ENCODE results near the gene TMOD1. TPM values are rescaled to one million over a fixed set of nuclear protein-coding genes. Genes with fewer than 3 reads are reported as not detected.

The TMOD1 gene
- total RNA-seq, 1 donor from 2014 or later = not detected

GRCh38 chr9:97598461-97599288 is 97.2 kb downstream of the TMOD1 start:
- no peaks in the 10 kb centered on the region for H3K27me3 ChIP-seq (ENCODE audit: control insufficient read depth, insufficient read depth, low read length)
- peak; percentile 73 for DNase-seq (ENCODE audit: low read depth)
- no peak overlapping the region for H3K4me3 ChIP-seq (ENCODE audit: low read depth, low read length)
- peaks cover 4% of the 10 kb centered on the region for H3K36me3 ChIP-seq (ENCODE audit: control insufficient read depth, insufficient read depth, low read length)
- no peak for FAIRE-seq
- peak; percentile 95 for TF ChIP-seq CTCF (IDR thresholded peaks at IDR 0.05; ENCODE audit: insufficient read depth, low read length, severe bottlenecking)

- H3K36me3 ChIP-seq (ENCODE audit: control insufficient read depth, insufficient read depth, low read length) = peaks cover 5% of the 10 kb centered on the region
- H3K27me3 ChIP-seq (ENCODE audit: control insufficient read depth, insufficient read depth, low read length) = no peaks in the 10 kb centered on the region
- no peak overlapping the region for H3K4me3 ChIP-seq (ENCODE audit: low read depth, low read length)
- FAIRE-seq (no peak), DNase-seq (ENCODE audit: low read depth) (no peak)
- TF ChIP-seq CTCF (IDR thresholded peaks at IDR 0.05; ENCODE audit: insufficient read depth, low read length, severe bottlenecking) = no peak
Measured at GRCh38 chr9:97599314-97599846, 97.9 kb downstream of the TMOD1 start.

GRCh38 chr9:97600531-97601227 is 99.2 kb downstream of the TMOD1 start:
- Histone ChIP-seq H3K36me3 (ENCODE audit: control insufficient read depth, insufficient read depth, low read length) (peaks cover 11% of the 10 kb centered on the region), H3K4me3 (ENCODE audit: low read depth, low read length) (no peak overlapping the region), H3K27me3 (ENCODE audit: control insufficient read depth, insufficient read depth, low read length) (no peaks in the 10 kb centered on the region)
- TF ChIP-seq CTCF (IDR thresholded peaks at IDR 0.05; ENCODE audit: insufficient read depth, low read length, severe bottlenecking) = no peak
- DNase-seq (ENCODE audit: low read depth) (no peak), FAIRE-seq (no peak)

- Histone ChIP-seq H3K27me3 (ENCODE audit: control insufficient read depth, insufficient read depth, low read length) (no peaks in the 10 kb centered on the region), H3K36me3 (ENCODE audit: control insufficient read depth, insufficient read depth, low read length) (peaks cover 12% of the 10 kb centered on the region), H3K4me3 (ENCODE audit: low read depth, low read length) (no peak overlapping the region)
- DNase-seq (ENCODE audit: low read depth) = no peak
- no peak for FAIRE-seq
- TF ChIP-seq CTCF (IDR thresholded peaks at IDR 0.05; ENCODE audit: insufficient read depth, low read length, severe bottlenecking) = no peak
Measured at GRCh38 chr9:97601228-97601898, 99.9 kb downstream of the TMOD1 start.

GRCh38 chr9:97602430-97602829 is 101.0 kb downstream of the TMOD1 start:
- no peak for TF ChIP-seq CTCF (IDR thresholded peaks at IDR 0.05; ENCODE audit: insufficient read depth, low read length, severe bottlenecking)
- DNase-seq (ENCODE audit: low read depth) (no peak), FAIRE-seq (no peak)
- H3K27me3 ChIP-seq (ENCODE audit: control insufficient read depth, insufficient read depth, low read length) = no peaks in the 10 kb centered on the region
- H3K4me3 ChIP-seq (ENCODE audit: low read depth, low read length) = no peak overlapping the region
- H3K36me3 ChIP-seq (ENCODE audit: control insufficient read depth, insufficient read depth, low read length) = peaks cover 13% of the 10 kb centered on the region

Data from bronchial epithelial cell (primary cell).